Stimulated activated CD4-positive, alpha-beta T cell treated with anti-CD3 and anti-CD28 coated beads, Interleukin-12 subunit alpha, Interleukin-12 subunit beta, amount 100 ng/mL, for 4 hours (primary cell): ENCODE measurements around the gene TRPC3.

ENCODE experiments used
- DNase-seq: peaks from one replicate; pipeline ENCODE4 v3.0.0-alpha.2; 2020

Gene TRPC3

GRCh38 chr4:121951521-121952110 lies at the start of gene TRPC3:
TRPC3 (minus strand) TSS chr4:121952060; CDS start chr4:121951680, 380 bp downstream.
- DNase-seq: peak; percentile 29

GRCh38 chr4:122000849-122001248 lies 49.0 kb upstream of the TRPC3 start:
- no peak for DNase-seq

GRCh38 chr4:121998024-121998423 lies 46.2 kb upstream of the TRPC3 start:
- DNase-seq: no peak

GRCh38 chr4:121995790-121996537 lies 44.1 kb upstream of the TRPC3 start:
- DNase-seq: no peak

GRCh38 chr4:121991968-121992367 lies 40.1 kb upstream of the TRPC3 start:
- DNase-seq: no peak

- no peak for DNase-seq
These were observed 38.6 kb upstream of the TRPC3 start for GRCh38 chr4:121990489-121990888.

GRCh38 chr4:121989715-121990114 lies 37.9 kb upstream of the TRPC3 start:
- no peak for DNase-seq

GRCh38 chr4:121988950-121989349 lies 37.1 kb upstream of the TRPC3 start:
- no peak for DNase-seq

GRCh38 chr4:121980643-121981042 lies 28.8 kb upstream of the TRPC3 start:
- no peak for DNase-seq

- no peak for DNase-seq
These were observed 26.3 kb upstream of the TRPC3 start for GRCh38 chr4:121978172-121978516.

- DNase-seq: no peak
These were observed 25.7 kb upstream of the TRPC3 start for GRCh38 chr4:121977251-121978171.

GRCh38 chr4:121975784-121976183 lies 23.9 kb upstream of the TRPC3 start:
- no peak for DNase-seq

- DNase-seq: no peak
These were observed 22.0 kb upstream of the TRPC3 start for GRCh38 chr4:121973816-121974215.

- no peak for DNase-seq
These were observed 17.0 kb upstream of the TRPC3 start for GRCh38 chr4:121968859-121969258.

GRCh38 chr4:121964958-121965357 lies 13.1 kb upstream of the TRPC3 start:
- DNase-seq: no peak

- DNase-seq: no peak
These were observed 9.0 kb upstream of the TRPC3 start for GRCh38 chr4:121960818-121961217.

- DNase-seq: no peak
These were observed 6.9 kb upstream of the TRPC3 start for GRCh38 chr4:121958777-121959176.

GRCh38 chr4:121957266-121957665 lies 5.4 kb upstream of the TRPC3 start:
- no peak for DNase-seq

- no peak for DNase-seq
These were observed 2.0 kb upstream of the TRPC3 start for GRCh38 chr4:121953860-121954259.

GRCh38 chr4:121952290-121952689 lies 430 bp upstream of the TRPC3 start:
- DNase-seq: no peak

- peak; percentile 24 for DNase-seq
These were observed 960 bp downstream of the TRPC3 start for GRCh38 chr4:121950680-121951520.

- peak; percentile 88 for DNase-seq
These were observed 1.6 kb downstream of the TRPC3 start for GRCh38 chr4:121950212-121950679.

GRCh38 chr4:121946644-121947043 lies 5.2 kb downstream of the TRPC3 start:
- DNase-seq: no peak
